Ascending aorta (tissue), 2 donors: ENCODE data around the gene CLEC20A. TPM values are rescaled to one million over a fixed set of nuclear protein-coding genes. Genes with fewer than 3 reads are reported as not detected.
A peak's percentile ranks its signal among the peaks of the same experiment; 100 is the strongest.

Experiments used
- DNase-seq, 2 donors: peaks; one replicate each; pipeline ENCODE4 v3.0.0-alpha.2; 2019; ENCODE audit warnings: low spot score in 2 of 2
- H3K27ac ChIP-seq, 2 donors: fragments of 200-600 bp; sonication (generic); one replicate each; pipeline ENCODE4 v1.5.1; 2016 to 2017; ENCODE audit warnings: mild to moderate bottlenecking in 1 of 2
- H3K27me3 ChIP-seq: fragments of 200-600 bp; sonication (generic); one replicate; pipeline ENCODE4 v1.5.1; 2017
- H3K36me3 ChIP-seq, 2 donors: fragments of 200-600 bp; sonication (generic); one replicate each; pipeline ENCODE4 v1.5.1; 2016
- H3K4me1 ChIP-seq, 2 donors: fragments of 200-600 bp; sonication (generic); one replicate each; pipeline ENCODE4 v1.5.1; 2016 to 2017; ENCODE audit warnings: mild to moderate bottlenecking in 1 of 2
- H3K4me3 ChIP-seq, 2 donors: fragments of 200-600 bp; sonication (generic); one replicate each; pipeline ENCODE4 v1.5.1; 2016 to 2017; ENCODE audit warnings: mild to moderate bottlenecking in 1 of 2
- H3K9me3 ChIP-seq, 2 donors: fragments of 200-600 bp; sonication (generic); one replicate each; pipeline ENCODE4 v1.5.1; 2016
- intact Hi-C: fragments of 100-400 bp; cut with DNase I; formaldehyde crosslinking; loops from one replicate; pipeline ENCODE4 v1.15.1; 2023
- total RNA-seq: library from RNA; depleted of rRNA; stranded (reverse); fragments of >200 nt; gene quantifications from one replicate; pipeline ENCODE4 v1.1.0, GENCODE V29; 2016
- TF ChIP-seq, protein P1 (sequence below), 3 experiments: fragments of 200-600 bp in 2 of 3; fragments of 450-650 bp in 1 of 3; sonication (generic) in 2 of 3; IDR thresholded peaks; one replicate each; pipeline ENCODE4 v1.5.1; 2016 to 2019; ENCODE audit warnings: antibody characterized with exemption in 3 of 3, mild to moderate bottlenecking in 1 of 3, moderate library complexity in 1 of 3

The CLEC20A gene
- total RNA-seq, 1 donor from 2014 or later: not detected

DNA sequence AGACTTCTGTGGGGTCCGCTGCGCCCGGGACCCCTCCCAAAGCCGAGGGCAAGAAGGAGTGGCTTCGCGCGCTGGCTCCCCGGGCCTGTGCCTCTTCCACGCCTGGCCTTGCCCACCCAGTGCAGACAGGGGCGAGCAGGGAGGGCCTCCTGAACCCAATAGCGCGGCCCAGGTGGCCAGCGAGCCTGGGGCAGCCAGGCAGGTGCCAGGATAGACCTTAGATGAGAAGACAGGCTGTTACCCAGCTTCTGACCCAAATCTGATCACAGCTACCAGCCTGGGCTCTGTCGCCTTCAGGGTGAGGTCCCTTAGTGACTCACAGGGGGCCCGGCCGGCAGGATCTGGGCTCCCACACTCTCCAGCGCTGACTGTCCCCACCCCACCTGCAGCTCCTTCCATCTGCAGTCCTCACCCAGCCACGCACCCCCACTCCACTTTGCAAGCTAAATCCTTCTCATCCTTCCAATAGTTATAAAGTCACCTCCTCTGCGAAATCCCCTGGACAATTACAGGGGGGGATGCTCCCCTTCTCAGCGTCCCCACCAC lies 9.6 kb downstream of the CLEC20A start:
- intact Hi-C loops: loop anchor here (10.0 kb wide), 1 partner anchor 182 kb away; no protein-coding TSS in a partner anchor
- Histone ChIP-seq H3K27ac (no peak overlapping the region), H3K9me3 (no peaks in the 10 kb centered on the region), H3K4me1 (peaks cover 0 to 4% of the 10 kb centered on the region in 2 donors), H3K27me3 (no peaks in the 10 kb centered on the region), H3K4me3 (peak overlapping the region; percentile 39 to 63), H3K36me3 (no peaks in the 10 kb centered on the region)
- TF ChIP-seq, protein P1, sequence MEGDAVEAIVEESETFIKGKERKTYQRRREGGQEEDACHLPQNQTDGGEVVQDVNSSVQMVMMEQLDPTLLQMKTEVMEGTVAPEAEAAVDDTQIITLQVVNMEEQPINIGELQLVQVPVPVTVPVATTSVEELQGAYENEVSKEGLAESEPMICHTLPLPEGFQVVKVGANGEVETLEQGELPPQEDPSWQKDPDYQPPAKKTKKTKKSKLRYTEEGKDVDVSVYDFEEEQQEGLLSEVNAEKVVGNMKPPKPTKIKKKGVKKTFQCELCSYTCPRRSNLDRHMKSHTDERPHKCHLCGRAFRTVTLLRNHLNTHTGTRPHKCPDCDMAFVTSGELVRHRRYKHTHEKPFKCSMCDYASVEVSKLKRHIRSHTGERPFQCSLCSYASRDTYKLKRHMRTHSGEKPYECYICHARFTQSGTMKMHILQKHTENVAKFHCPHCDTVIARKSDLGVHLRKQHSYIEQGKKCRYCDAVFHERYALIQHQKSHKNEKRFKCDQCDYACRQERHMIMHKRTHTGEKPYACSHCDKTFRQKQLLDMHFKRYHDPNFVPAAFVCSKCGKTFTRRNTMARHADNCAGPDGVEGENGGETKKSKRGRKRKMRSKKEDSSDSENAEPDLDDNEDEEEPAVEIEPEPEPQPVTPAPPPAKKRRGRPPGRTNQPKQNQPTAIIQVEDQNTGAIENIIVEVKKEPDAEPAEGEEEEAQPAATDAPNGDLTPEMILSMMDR (IDR thresholded peaks at IDR 0.05): no peak
- no peak for DNase-seq

DNA sequence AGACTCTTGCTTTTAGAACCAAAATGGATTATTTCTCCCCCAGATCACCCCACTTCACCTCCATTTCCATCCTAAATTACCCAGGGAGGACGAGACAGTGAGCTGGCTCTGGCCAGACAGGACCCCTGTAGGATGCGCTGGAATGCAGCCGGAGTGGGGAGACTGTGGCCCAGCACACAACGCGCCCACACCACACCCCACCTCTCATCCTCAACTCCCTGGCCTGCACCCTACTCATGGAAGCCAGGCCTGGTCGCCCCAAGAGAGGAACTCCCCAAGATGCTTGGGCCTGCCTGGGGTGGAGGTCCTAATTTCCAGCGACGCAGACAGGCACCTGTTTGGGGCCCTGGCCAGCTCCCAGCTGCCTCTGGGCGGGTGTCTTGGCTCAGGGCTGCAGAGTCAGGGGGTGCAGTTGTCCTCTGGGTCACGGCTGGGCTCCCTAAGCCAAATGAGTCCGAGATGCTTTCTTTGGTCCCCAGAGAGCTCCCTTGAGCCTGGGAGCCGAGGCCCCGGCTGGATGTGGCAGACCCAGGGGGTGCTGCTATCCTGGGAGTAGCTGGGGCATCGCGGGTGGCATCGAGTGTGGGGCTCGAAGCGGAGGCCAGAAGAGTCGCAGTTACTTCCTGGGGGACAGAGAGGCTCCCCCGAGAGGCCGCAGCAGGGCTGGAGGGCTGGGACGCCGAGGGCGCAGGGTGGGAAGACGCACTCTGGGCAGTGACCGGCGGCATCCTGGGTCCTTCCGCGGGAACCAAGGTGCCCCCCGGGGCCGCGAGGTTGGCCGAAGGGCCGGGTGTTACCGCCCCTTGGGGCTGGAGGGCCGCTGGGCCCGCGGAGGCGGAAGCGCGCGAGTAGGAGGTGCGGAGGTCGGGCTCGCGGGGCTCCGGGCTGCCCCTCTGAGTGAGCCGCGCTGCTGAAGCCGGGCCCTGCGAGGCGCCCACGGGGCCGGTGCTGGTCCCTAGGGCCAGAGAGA lies 10.4 kb downstream of the CLEC20A start:
- H3K9me3 ChIP-seq: no peaks in the 10 kb centered on the region
- DNase-seq: no peak
- TF ChIP-seq, protein P1 (IDR thresholded peaks at IDR 0.05): no peak
- no peaks in the 10 kb centered on the region for H3K27me3 ChIP-seq
- peaks cover 0 to 4% of the 10 kb centered on the region in 2 donors for H3K4me1 ChIP-seq
- intact Hi-C loops: loop anchor here (10.0 kb wide), 1 partner anchor 182 kb away; no protein-coding TSS in a partner anchor
- H3K36me3 ChIP-seq: no peaks in the 10 kb centered on the region
- peak overlapping the region; percentile 39 to 63 for H3K4me3 ChIP-seq
- H3K27ac ChIP-seq: no peak overlapping the region

DNA sequence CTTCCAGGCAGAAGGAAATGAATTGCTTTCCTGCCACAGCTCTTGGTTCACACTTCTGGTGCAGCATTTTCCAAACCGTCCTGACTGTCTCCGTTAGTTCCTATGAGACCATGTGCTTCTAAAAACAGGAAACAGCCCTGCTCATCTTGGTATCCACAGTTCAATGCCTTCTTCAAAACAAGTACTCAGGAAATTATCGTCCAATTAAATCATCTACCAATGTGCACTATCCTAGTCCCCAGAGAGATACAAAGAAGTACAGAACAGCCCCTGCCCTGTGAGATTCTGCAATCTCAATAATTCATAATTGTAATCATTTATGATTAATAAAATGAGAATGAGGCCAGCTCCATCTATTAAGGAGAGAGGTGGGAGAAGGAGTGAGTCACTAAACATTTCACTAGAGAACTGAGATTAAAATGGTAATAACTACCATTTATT lies 11.2 kb downstream of the CLEC20A start:
- Histone ChIP-seq H3K36me3 (no peaks in the 10 kb centered on the region), H3K4me1 (peaks cover 0 to 4% of the 10 kb centered on the region in 2 donors), H3K27me3 (no peaks in the 10 kb centered on the region), H3K9me3 (no peaks in the 10 kb centered on the region), H3K4me3 (no peak overlapping the region), H3K27ac (no peak overlapping the region)
- intact Hi-C loops: loop anchor here (10.0 kb wide), 1 partner anchor 181 kb away; no protein-coding TSS in a partner anchor
- TF ChIP-seq, protein P1 (IDR thresholded peaks at IDR 0.05): no peak
- no peak for DNase-seq

DNA sequence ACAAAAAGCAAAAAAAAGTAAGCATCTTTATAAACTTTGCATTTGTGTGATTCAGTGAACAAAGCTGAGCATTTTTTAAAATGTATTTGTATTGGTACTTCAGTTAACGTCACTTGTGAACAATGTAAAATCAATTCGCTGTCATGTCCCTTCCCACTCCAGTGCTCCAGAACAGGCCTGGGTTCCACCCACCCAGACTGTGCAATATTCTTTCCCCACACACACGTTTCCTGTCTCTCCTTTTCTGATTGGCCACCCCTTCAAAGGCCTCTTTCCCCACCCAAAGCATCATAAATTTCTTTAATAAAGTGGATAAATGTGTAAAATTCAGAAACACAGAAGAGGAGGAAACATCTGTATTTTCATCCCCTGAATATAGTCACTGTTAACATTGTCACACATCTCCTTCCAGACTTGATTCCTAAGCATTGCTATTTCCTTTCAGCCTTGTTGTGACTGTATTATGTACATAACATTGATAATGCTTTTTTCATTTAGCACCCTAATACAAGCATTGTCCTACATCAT lies 12.0 kb downstream of the CLEC20A start:
- no peaks in the 10 kb centered on the region for H3K9me3 ChIP-seq
- intact Hi-C loops: loop anchor here (10.0 kb wide), 1 partner anchor 180 kb away; no protein-coding TSS in a partner anchor

More for the DNA sequence above, 12.0 kb downstream of the CLEC20A start:
- H3K4me1 ChIP-seq: peaks cover 0 to 4% of the 10 kb centered on the region in 2 donors
- H3K36me3 ChIP-seq: peaks cover 0 to 4% of the 10 kb centered on the region in 2 donors
- no peak for DNase-seq
- H3K27me3 ChIP-seq: no peaks in the 10 kb centered on the region
- H3K27ac ChIP-seq: no peak overlapping the region
- H3K4me3 ChIP-seq: no peak overlapping the region
- TF ChIP-seq, protein P1 (IDR thresholded peaks at IDR 0.05): no peak
